Kidney (tissue), 14 donors: ENCODE measurements around the gene MAML1. TPM values are rescaled to one million over a fixed set of nuclear protein-coding genes. Genes with fewer than 3 reads are reported as not detected.
A peak's percentile ranks its signal among the peaks of the same experiment; 100 is the strongest.

Experiments
- DNase-seq, 5 donors: peaks; one replicate each; pipeline ENCODE4 v3.0.0-alpha.2; 2013 to 2020
- FAIRE-seq: peaks from 2 replicates; lab custom pipeline; 2012; peaks lifted over from hg19 to GRCh38; lab: Jason Lieb, UNC
- H3K27ac ChIP-seq, 2 donors: one replicate each; pipeline ENCODE4 v1.7.0; 2013; ENCODE audit warnings: low read depth in 2 of 2, low read length in 2 of 2, inconsistent platforms in 1 of 2
- H3K27me3 ChIP-seq: one replicate; pipeline ENCODE4 v1.7.1; 2013; ENCODE audit warnings: low read length, inconsistent platforms; ENCODE audit not compliant: control insufficient read depth, insufficient read depth
- H3K36me3 ChIP-seq, 3 donors: one replicate each; pipeline versions ENCODE4 v1.7.0 to v1.7.1; 2013; ENCODE audit warnings: low read length in 3 of 3, control low read depth in 1 of 3, inconsistent platforms in 1 of 3; ENCODE audit not compliant: insufficient read depth in 3 of 3, control insufficient read depth in 2 of 3
- H3K4me1 ChIP-seq, 3 donors: one replicate each; pipeline versions ENCODE4 v1.7.0 to v1.7.1; 2013; ENCODE audit warnings: low read length in 3 of 3, inconsistent platforms in 1 of 3, low read depth in 1 of 3; ENCODE audit not compliant: control insufficient read depth in 2 of 3, insufficient read depth in 2 of 3
- H3K4me3 ChIP-seq, 3 donors: one replicate each; pipeline versions ENCODE4 v1.7.0 to v1.8.1; 2013; ENCODE audit warnings: low read length in 3 of 3, control low read depth in 1 of 3, inconsistent platforms in 1 of 3
- H3K9ac ChIP-seq, 3 donors: one replicate each; pipeline versions ENCODE4 v1.7.0 to v1.7.1; 2013; ENCODE audit warnings: low read length in 3 of 3, control low read depth in 1 of 3, inconsistent platforms in 1 of 3
- H3K9me3 ChIP-seq, 3 donors: one replicate each; pipeline versions ENCODE4 v1.7.0 to v1.7.1; 2013; ENCODE audit warnings: low read length in 3 of 3, control low read depth in 1 of 3, inconsistent platforms in 1 of 3; ENCODE audit not compliant: control insufficient read depth in 2 of 3, insufficient read depth in 1 of 3
- intact Hi-C: fragments of 100-400 bp; cut with DNase I; formaldehyde crosslinking; loops from one replicate; pipeline ENCODE4 v1.11.1; 2022
- microRNA-seq: library from miRNA; unstranded; fragments of <30 nt; microRNA quantifications from one replicate; pipeline ENCODE4 v1.2.0, GENCODE V29; 2020
- polyA plus RNA-seq: library from polyadenylated mRNA; stranded (reverse); fragments of 350-450 nt; fragmentation: Illumina TruSeq; extraction: RNeasy Lipid Tissue Mini Kit (QIAGEN cat#74804); gene quantifications from one replicate; pipeline ENCODE4 v1.2.3, GENCODE V29; 2014; ENCODE audit warnings: low read depth, low replicate concordance; ENCODE audit not compliant: insufficient read depth
- total RNA-seq: library from RNA; stranded (reverse); fragmentation: NEBNext Ultra II Directional; extraction: Animal tissue kit (Norgen Biotek cat#: 25700); gene quantifications from one replicate; pipeline ENCODE4 v1.2.1, GENCODE V29; 2021
- TF ChIP-seq, protein P1 (sequence below): IDR thresholded peaks from 3 replicates; pipeline ENCODE4 v1.5.1; 2012; ENCODE audit warnings: mild to moderate bottlenecking, moderate library complexity, borderline replicate concordance; ENCODE audit not compliant: insufficient read depth; ENCODE audit errors: extremely low read depth
- donor health status: control.
- donor health status: control.
- donor health status: control.
- donor health status: control.
- donor health status: control.
- donor health status: DM: yes; HTN: yes; CAD: no.
- donor health status: Normal renal cell carcinoma (clear cell type).

MAML1 gene
- total and polyA plus RNA-seq, 2 donors from 2014 or later = 5.3 to 26.8 TPM

- TF ChIP-seq, protein P1, sequence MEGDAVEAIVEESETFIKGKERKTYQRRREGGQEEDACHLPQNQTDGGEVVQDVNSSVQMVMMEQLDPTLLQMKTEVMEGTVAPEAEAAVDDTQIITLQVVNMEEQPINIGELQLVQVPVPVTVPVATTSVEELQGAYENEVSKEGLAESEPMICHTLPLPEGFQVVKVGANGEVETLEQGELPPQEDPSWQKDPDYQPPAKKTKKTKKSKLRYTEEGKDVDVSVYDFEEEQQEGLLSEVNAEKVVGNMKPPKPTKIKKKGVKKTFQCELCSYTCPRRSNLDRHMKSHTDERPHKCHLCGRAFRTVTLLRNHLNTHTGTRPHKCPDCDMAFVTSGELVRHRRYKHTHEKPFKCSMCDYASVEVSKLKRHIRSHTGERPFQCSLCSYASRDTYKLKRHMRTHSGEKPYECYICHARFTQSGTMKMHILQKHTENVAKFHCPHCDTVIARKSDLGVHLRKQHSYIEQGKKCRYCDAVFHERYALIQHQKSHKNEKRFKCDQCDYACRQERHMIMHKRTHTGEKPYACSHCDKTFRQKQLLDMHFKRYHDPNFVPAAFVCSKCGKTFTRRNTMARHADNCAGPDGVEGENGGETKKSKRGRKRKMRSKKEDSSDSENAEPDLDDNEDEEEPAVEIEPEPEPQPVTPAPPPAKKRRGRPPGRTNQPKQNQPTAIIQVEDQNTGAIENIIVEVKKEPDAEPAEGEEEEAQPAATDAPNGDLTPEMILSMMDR = no peak
- Histone ChIP-seq H3K4me1 (peaks cover 0 to 45% (median 36%) of the 10 kb centered on the region in 3 donors), H3K27ac (peak overlapping the region in 1 of 2 donors; percentile 64), H3K36me3 (peaks cover 7 to 62% (median 37%) of the 10 kb centered on the region in 3 donors), H3K4me3 (no peak overlapping the region), H3K9me3 (no peaks in the 10 kb centered on the region), H3K9ac (no peak overlapping the region), H3K27me3 (no peaks in the 10 kb centered on the region)
- peak in 2 of 5 donors; percentile 55 to 58 for DNase-seq
- FAIRE-seq = no peak
- intact Hi-C loops = no loop called here
These were observed 93.1 kb downstream of the MAML1 start for GRCh38 chr5:179825655-179826182.

Small RNAs within 50 kb of the gene (microRNA-seq; reads per million reads assigned to microRNA genes)
- 1.4 reads per million for gene MIR1229

Other genes starting within 250 kb of the MAML1 start
- 56.3 TPM for gene RUFY1, start 182.3 kb upstream of the MAML1 start, total RNA-seq
- 48.5 TPM for gene RUFY1, start 182.3 kb upstream of the MAML1 start, polyA plus RNA-seq
- 564 TPM for gene HNRNPH1, start 109.2 kb upstream of the MAML1 start, total RNA-seq
- gene HNRNPH1, start 109.2 kb upstream of the MAML1 start, polyA plus RNA-seq = 191 TPM
- gene CBY3, start 51.8 kb upstream of the MAML1 start, total RNA-seq = not detected
- not detected for gene CBY3, start 51.8 kb upstream of the MAML1 start, polyA plus RNA-seq
- 824 TPM for gene CANX, start 33.9 kb upstream of the MAML1 start, total RNA-seq
- 208 TPM for gene CANX, start 33.9 kb upstream of the MAML1 start, polyA plus RNA-seq
- gene LTC4S, start 61.2 kb downstream of the MAML1 start, total RNA-seq = 30.6 TPM
- gene LTC4S, start 61.2 kb downstream of the MAML1 start, polyA plus RNA-seq = 20.1 TPM
- 174 TPM for gene MGAT4B, start 74.0 kb downstream of the MAML1 start, total RNA-seq
- 79.4 TPM for gene MGAT4B, start 74.0 kb downstream of the MAML1 start, polyA plus RNA-seq
- 249 TPM for gene SQSTM1, start 88.1 kb downstream of the MAML1 start, total RNA-seq
- 309 TPM for gene SQSTM1, start 88.1 kb downstream of the MAML1 start, polyA plus RNA-seq
- gene MRNIP, start 126.0 kb downstream of the MAML1 start, total RNA-seq = 36.6 TPM
- 25.3 TPM for gene MRNIP, start 126.0 kb downstream of the MAML1 start, polyA plus RNA-seq
- 117 TPM for gene TBC1D9B, start 175.1 kb downstream of the MAML1 start, total RNA-seq
- 49.5 TPM for gene TBC1D9B, start 175.1 kb downstream of the MAML1 start, polyA plus RNA-seq